Measurements from ENCODE around the gene LEAP2.

DNA sequence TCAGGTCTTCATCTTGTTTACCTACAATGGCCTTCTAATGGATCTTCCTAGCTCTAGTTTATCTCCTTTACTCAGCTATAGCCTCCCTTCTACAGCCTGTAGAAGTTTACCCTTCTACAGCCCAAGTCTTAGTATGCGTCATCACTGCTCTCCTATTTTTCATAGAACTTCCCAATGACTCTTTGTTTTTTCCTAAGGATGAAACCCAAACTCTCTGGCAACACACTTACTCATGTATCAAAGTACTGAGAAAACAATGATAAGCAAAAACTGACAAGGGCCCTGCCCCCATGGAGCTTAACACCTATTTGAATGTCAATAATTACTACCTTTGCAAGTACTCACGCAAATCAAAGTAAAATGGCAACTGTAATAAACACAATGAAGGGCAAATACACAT, 33.7 kb downstream of the LEAP2 start:
- TF ChIP-seq CTCF (IDR thresholded peaks at IDR 0.05): no peak
- no peak for TF ChIP-seq POLR2A (IDR thresholded peaks at IDR 0.05)
